ENCODE results near the gene AXIN1.

Gene AXIN1

GRCh38 chr16:284204-285120 lies 68.1 kb downstream of the AXIN1 start:
- H3K4me3 ChIP-seq (ENCODE audit: low read depth, low read length), result no peak overlapping the region
- TF ChIP-seq CTCF (IDR thresholded peaks at IDR 0.05; ENCODE audit: low read depth, low read length), result no peak

- no peak within 1 kb of the TSS for H3K4me3 ChIP-seq (ENCODE audit: low read depth, low read length)
- no peak for TF ChIP-seq CTCF (IDR thresholded peaks at IDR 0.05; ENCODE audit: low read depth, low read length)
These were observed 69.3 kb downstream of the AXIN1 start, which contains the start of gene PDIA2 for GRCh38 chr16:283033-283805. PDIA2 (plus strand) TSS chr16:283164; CDS start chr16:283170, 6 bp downstream.

GRCh38 chr16:282491-282890 lies 70.0 kb downstream of the AXIN1 start:
- H3K4me3 ChIP-seq (ENCODE audit: low read depth, low read length), result no peak overlapping the region

GRCh38 chr16:281660-282255 lies 70.8 kb downstream of the AXIN1 start:
- no peak for TF ChIP-seq CTCF (IDR thresholded peaks at IDR 0.05; ENCODE audit: low read depth, low read length)
- H3K4me3 ChIP-seq (ENCODE audit: low read depth, low read length), result no peak overlapping the region

More at GRCh38 chr16:282491-282890, 70.0 kb downstream of the AXIN1 start:
- TF ChIP-seq CTCF (IDR thresholded peaks at IDR 0.05; ENCODE audit: low read depth, low read length), result no peak

GRCh38 chr16:280991-281659 lies 71.4 kb downstream of the AXIN1 start:
- no peak overlapping the region for H3K4me3 ChIP-seq (ENCODE audit: low read depth, low read length)
- no peak for TF ChIP-seq CTCF (IDR thresholded peaks at IDR 0.05; ENCODE audit: low read depth, low read length)

GRCh38 chr16:280552-280951 lies 72.0 kb downstream of the AXIN1 start, which contains the start of gene ARHGDIG:
ARHGDIG (plus strand) TSS chr16:280591; CDS start chr16:280681, 90 bp downstream.
- no peak within 1 kb of the TSS for H3K4me3 ChIP-seq (ENCODE audit: low read depth, low read length)
- TF ChIP-seq CTCF (IDR thresholded peaks at IDR 0.05; ENCODE audit: low read depth, low read length), result no peak
